Cerebellar cortex (tissue), 1 donor: ENCODE results near the gene FBF1.
A peak's percentile ranks its signal among the peaks of the same experiment; 100 is the strongest.

Experiments used
- DNase-seq: peaks from one replicate; pipeline ENCODE4 v3.0.0-alpha.2; 2015; ENCODE audit warnings: low spot score

FBF1 gene

DNA sequence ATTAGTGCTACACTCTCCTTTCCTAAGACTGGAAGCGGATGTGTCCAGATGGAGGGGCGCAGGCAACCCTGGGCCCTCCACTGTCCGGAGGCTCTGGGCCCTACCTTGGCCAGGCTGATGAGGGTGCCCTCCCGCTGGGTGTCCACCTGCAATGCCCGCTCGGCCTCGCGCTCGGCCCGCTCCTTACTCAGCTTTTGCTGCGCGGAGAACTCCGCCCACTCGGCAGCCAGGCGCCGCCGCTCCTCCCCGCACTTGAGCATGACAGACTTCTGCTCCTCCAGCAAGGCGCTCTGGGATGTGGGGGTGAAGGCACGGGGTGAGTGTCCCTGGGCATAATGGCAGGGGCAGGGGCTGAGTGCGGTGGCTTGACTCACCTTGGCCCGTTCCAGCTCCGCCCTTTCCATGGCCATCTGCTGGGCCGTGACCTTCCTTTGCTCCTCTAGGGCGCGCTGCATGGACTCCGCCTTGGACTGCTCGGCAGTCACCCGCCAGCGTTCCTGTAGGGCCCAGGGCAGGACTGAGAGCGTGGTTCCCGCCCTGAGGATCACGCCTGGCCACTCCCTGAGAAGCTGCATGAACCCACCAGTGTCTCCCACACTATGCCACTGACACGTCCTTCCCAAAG is 26.1 kb downstream of the FBF1 start:
- DNase-seq: no peak

DNA sequence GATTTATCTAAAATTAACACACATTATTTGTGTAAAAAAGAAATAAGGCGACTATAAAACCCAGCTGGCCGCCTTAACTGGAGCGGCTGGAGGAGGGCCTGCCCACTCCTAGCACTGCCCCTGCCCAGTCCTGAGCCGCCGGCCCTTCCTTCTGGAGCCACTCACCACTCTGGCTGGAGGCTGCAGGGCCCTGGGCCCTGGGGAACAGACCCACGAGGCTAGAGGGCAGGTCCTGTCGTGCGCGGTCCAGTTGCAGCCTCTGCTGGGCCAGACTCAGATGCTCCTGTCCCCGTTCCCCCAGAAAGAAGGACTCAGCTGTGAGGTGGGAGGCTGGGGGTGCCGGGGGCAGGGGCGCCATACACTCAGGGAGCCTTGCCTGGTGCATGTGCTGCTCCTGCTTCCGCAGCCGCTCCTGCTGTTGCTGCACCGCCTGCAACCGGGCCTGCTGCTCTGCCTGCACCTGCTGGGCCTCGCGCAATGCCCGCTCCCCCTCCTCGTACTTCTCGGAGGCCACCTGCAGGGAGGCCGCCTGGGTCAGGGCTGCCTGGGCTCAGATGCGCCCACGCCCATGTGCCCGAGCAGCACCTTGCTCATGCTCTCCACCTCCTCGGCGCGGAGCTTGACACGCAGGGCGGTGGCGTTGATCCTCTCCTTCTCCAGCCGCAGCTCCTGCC is 27.2 kb downstream of the FBF1 start:
- DNase-seq: no peak

DNA sequence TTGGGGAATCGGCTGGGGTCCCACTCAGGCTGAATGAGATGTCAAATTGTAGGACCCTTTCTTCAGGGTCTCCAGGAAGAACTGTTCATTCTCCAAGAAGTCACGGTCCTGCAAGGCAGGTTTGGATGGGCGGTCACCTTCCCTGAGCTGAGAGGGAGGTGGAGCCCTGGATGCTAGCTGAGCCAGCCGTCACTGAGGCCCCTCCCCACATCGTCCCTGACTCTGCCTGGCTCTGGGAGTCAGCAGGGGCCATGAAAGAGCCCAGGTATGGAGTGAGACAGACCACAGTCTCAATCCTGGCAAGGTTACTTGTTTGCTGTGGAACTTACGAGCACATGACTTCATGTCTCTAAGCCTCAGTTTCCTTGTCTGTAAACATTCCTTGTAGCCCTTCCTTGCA is 30.1 kb downstream of the FBF1 start:
- DNase-seq: no peak

DNA sequence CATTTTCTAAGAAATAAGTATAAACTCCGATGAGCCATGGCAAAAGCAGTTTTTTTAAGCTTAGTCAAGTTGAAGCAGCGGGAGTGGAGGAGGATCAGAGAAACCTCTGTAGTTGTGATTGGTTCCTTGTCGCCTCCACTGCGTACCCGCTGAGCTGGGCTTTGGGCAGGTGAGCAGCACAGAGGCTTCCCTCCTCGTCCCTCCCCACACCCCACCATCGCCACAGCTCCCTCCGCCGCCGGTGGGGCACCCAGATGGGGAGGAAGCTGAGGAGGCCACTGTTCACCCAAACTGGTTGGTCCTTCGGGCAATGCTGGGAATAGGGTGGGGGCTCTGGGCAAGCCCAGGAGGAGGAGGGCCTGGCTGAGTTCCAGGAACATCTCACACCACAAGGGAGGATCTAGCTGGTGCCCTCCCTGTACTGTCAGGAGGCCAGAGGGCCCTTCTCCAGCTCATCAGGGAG is 31.0 kb downstream of the FBF1 start:
- DNase-seq: no peak

DNA sequence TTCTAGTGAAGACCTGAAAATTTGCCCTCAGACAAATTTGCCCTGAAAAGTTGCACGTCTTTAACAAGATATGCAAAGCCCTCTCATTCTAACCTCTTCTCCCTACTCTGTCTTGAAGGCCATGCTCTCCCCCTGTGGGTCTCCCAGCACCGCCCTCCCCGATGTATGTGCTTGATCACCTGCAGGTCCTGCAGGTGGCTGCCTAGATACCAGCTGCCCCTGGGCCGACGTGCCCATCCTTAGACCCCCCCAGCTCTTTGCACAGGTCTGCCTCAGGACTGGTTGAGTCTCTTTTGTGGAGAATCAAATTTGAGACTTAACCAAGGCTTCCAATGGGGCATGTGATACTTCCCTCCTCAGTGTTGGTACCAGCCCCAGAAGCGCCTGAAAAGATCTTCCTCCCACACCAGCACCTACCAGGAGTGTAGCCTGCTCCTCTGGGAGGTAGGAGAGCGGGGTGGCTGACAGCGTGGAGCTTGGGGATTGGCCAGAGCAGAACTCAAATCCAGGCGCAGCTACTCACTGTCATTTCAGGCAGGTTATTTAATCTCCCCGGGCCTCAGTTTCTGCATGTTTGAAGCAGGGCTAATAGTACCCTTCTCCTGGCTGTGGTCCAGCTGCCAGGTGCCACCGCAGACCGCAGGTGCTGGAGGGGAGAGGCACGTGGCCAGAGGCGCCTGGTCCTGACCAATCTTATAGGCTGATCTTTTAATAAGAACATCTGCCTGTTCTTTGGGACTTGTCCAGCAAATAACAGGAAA is 31.6 kb downstream of the FBF1 start:
- no peak for DNase-seq

DNA sequence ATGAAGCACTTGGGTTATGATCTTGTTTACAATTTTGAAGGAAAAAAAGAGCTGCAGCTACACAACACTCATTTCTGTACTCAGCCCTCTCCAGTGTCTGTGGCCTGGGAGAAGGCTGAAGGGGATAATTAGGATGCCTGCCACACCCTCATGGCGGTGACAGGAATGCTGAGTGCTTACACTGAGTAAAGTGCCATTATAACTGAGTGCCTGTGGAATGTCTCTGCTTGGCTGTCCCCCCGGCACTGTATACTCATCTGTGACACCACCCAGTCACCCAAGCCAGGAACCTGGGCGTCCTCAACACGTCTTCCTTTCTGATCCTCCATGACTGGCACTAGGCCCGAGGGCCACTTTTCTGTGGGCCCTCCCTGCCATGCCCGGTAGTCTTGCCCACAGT is 32.6 kb downstream of the FBF1 start:
- no peak for DNase-seq

DNA sequence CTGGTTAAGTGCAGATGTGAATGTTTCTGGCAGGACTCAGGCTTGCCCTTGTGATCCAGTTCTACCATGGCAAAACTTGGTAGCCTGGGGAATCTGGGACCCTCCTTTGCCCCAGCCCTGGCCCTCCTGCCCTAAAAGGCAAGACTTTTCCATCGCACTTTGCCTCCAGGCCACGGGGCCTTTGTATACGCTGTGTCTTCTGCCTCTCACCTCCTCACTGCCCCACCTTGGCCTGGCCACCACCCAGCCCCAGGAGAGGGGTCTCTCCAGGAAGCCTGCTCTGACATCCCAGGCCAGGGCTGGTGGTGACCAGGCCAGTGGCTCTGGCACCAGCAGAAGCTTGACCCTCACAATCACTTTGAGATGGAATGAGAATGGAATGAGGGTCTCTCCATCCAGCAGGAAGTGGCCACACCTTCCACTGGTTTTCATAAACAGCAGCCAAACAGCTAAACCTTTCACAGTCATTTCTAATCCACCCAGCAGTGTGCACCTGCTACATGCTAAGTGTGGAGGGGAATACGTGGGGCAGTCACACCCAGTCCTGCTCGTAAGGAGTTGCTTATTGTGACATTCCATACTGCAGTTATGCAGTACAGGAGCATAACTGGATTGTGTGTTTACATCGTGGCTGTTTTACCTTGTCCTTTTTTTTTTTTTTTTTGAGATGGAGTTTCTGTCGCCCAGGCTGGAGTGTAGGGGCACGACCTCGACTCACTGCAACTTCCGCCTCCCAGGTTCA is 34.5 kb downstream of the FBF1 start:
- no peak for DNase-seq

DNA sequence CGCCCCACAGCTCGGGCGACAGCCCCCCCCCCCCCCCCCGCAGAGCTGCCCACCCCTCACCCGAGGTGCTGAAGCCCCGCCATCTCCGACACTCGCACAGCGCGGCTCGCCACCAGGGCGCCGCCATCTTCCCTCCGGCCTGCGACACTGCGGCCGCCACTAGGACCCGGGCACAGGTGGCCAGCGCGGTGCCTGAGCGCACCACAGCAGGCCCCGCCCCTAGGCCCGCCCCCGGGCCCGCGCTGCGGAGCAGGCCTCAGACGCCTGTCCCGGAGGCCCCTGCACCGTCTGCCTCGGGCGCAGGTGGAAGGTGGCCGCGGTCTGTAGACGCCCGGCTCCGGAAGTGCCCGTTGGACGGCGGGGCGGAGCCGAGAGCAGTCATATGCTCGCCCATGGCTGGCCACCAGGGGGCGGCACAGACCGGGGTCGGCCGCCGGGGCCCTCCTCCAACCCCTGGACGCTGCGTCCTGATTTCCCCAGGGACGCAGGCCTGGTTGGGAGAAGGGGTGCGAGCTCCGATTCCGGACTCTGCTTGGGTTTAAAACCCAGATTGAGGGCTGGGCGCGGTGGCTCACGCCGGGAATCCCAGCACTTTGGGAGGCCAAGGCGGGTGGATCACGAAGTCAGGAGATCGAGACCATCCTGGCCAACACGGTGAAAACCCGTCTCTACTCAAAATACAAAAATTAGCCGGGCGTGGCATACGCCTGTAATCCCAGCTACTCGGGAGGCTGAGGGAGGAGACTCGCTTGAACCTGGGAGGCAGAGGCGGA is 35.9 kb downstream of the FBF1 start, which contains the start of gene MRPL38:
MRPL38 (minus strand) TSS at position 136 of the 773 bp plus-strand sequence; CDS start at position 127, 9 bp downstream.
- DNase-seq: peak; percentile 94

DNA sequence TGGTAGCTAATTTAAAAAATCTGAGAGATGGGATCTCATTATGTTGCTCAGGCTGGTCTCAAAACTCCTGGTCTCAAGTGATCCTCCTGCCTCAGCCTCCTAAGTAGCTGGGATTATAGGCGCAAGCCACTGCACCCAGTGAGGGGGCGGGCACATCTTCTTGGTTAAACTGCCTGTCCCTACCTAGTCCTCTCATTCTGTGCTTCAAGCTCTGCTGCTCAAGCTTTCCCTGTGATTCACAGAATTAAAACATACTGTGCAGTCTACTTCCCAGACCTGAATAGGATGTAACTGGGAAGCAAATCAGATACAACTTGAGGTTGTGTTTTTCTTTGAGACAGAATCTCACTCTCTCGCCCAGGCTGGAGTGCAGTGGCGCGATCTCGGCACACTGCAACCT is 38.4 kb downstream of the FBF1 start:
- no peak for DNase-seq

DNA sequence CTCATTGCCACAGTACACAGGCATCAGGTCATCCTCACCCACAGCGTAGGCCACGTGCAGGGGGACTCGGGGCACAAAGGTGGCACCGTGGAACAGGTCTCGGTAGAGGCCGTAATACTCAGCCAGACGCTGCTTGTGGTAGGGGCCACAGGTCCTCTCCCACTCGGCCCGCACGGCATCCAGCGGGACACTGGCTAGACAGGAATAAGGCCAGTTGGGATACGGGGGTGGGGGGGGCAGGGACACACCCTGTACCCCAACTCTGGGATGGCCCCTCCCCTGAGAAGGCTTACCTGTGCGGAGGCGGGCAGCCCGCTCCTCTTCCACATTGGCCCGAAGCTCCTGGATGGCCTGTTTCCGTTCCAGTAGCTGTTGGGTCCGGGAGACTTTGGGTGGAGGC is 39.1 kb downstream of the FBF1 start:
- DNase-seq: no peak

DNA sequence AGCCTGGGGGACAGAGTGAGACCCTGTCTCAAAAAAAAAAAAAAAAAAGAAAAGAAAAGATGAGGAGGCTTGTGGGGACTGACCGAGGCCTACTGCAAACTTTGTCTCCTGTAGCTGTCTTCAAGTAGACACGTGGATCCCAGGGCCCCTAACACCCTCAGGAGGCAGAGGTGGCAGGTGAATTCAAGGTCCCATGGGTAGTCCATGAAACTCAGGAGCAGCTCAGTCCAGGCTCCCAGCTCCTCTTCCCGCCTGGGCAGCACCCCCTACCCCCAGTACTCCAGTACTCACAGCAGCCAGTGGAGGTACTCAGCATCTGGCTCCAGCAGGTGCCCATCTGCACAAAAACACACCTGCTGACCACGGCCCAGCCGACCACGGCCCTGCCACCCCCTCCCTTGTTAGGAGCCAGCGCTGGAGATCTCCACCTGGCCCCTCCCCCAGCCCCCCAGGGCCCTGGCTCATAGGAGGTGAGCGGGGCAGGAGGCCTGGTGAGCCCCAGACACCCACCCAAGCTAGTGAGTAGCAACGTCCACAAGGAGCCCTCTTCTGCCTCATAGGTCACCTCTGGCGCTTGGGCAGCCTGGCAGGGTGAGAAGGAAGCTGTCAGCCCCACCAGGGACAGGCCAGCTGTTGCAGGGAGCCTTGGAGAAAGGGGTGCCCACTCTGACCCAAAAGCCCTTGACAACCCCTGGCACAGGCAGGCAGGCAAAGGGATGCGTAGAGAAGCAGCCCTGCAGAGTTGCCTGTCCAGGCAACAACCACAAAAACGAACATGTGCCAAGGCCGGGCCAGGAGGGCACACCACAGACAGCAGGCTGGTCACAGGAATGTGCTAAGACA is 39.9 kb downstream of the FBF1 start:
- DNase-seq: no peak

DNA sequence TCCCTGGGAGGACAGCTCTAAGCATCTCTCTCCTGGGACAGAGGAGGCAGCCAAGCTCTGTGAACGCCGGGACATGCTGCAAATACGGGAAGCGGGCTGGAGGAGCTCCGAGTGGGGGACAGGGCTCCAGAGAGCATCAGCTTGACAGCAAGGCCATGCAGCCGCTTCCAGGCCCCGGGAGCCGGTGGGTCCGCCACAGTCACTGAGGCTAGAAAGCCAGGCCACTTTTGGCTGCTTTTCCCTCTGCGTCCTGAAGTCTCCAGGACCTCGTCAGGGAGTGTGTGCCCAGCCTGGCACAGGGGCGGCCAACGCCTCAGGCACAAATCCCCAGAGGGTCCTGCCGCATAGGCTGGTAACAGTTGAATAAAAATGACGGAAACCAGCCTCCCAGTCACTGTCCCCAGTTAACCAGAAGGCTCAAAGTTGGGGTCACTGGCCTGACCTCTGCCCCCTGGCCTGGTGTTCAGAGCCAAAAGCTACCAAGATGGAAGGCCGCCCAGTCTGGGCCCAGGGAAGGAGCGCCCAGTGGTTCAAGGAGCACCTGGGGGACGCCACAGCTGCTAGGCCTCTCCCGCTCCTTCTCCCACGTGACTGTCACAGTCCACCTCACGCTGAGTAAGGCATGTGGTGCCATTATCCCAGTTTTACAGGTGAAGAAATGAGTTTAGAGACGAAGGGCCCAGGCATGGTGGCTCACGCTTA is 40.9 kb downstream of the FBF1 start:
- DNase-seq: no peak

DNA sequence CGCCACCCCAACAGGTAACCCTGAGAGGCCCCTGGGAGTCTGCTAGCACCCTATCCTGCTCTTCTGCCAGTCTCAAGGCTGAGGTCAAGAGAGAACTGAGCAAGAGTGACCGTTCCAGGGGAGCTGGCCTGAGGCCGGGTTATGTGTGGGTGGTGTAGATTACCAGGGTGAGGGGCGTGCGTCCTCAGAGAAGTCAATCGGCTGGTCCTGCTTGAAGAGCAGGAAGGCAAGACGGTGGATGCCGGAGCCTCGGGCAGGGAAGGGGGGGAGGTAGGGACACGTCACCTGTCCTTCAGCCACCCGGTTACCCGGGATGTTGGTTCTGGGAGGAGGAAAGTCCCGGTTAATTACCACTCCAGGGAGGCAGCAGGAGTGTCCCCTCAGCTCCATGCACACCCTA is 41.5 kb downstream of the FBF1 start:
- DNase-seq: no peak

DNA sequence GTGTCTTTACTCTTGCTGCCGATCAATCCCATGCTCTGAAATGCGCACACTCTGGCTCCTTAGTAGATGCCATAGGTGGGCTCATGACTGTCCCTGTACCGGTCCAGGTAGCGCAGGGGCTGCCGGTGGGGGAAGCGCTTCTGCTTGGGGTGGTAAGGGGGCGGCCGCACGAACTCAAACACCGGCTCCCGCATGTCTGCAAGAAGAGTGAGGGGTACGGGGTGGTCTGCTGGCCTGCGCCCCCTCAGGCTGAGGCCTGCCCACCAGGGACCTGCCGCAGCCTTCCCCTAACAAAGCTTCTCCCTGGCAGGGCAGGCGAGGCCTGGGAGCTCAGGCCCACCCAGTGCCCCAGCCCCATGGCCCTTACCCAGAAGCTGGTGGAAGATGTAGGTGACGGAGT is 42.1 kb downstream of the FBF1 start:
- no peak for DNase-seq

DNA sequence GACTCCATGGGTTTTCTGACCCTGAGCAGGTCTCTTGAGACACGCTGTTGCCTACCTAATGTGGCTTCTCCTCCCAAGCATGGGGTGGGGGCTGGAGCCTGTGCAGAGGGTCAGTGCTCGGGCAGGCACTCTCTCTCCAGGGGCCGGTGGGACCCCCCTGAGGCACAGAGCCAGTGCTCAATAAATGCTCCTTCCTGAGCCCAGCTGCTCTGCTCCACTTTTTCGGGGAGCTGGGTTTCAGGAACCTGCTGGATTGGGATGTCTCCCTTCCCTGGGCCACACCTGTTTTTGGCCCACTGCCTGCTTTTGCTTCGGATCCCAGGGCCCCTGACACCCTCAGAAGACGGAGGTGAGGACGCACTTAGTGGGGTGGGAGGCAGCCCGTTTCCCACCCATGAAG is 42.8 kb downstream of the FBF1 start:
- DNase-seq: no peak

DNA sequence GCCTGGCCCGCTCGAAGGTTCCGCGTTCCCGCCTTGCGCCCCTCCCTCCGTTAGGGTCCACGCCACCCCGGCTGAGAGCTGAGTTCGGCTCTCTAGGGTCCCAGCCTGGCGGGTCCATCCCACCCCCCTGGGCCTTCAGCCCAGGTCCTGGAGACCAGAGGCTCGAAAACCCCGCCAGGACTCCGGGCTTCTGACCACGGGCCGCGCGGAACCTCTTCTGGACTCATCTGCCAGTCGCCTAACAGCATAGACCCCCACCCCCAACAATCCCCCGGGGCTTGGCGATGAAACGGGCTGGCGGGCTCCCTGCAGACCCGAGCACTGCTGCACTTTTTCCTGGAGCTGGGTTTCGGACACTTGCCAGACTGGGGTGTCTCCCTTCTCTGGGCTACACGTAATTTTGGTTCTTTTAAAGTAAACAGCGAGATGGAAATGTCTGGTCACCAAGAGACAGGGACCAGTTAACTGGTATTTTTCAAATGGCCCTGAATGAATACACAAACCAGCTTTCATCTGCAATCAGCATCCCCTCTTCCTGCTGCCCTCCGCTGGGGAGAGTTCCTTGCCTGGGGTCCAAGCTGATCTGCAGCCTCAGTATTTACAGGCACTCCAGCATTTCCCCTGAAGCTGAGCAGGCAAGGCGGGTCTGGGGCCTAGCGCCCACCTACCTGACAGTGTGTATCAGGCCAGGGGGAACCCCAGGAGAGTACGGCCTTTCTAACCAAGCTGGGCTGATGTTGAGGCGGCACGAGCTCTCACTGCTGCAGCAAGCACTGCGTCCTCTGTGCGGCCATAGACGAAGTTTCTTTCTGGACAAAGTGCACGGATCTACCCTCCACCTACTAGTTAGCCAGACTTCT is 43.5 kb downstream of the FBF1 start:
- DNase-seq: no peak

DNA sequence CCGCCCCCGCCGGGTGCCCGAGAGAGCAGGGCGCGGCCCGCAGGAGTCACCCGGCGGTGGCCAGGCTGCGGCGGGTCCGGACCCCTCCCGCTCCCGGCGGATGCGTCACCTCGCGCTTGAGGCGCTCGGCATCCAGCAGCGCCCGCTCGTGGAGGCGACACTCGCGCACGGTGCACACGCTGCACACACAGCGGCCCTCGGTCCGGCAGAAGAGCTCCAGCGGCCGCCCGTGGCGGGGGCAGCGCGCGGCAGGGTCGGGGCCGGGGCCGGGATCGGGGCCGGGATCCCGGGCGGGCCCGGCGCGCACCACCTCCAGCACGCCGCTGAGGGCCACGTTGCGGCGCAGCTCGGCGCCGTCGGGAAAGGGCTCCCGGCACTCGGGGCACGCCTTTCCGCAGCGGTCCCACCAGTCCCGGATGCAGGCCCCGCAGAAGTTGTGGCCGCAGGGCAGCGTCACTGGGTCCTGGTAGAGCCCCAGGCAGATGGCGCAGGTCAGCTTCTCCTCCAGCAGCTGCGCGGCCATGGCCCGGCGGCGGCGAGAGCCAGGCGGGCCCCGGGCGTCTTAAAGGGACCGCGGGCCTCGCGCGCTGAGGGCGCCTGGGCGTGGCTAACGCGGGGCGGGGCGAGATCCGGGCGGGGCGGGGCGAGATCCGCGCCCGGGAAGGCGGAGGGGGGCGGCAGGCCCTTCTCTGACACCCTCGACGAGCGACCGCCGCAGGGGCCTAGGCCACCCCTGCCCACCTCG is 44.3 kb downstream of the FBF1 start, which contains the start of gene TRIM65:
TRIM65 (minus strand) TSS at position 537 of the 745 bp plus-strand sequence; CDS start at position 523, 14 bp downstream.
- peak; percentile 72 for DNase-seq
